ENCODE measurements around the gene UGT2A1.

- TF ChIP-seq ZNF384 (IDR thresholded peaks at IDR 0.05), result no peak
- TF ChIP-seq ELF4 (IDR thresholded peaks at IDR 0.05), result no peak
- no peak for TF ChIP-seq L3MBTL2 (conservative IDR thresholded peaks at IDR 0.05)
- no peak for TF ChIP-seq SP1 (IDR thresholded peaks at IDR 0.05)
- no peak for TF ChIP-seq TARDBP (IDR thresholded peaks at IDR 0.05)
- no peak for TF ChIP-seq SUZ12 (IDR thresholded peaks at IDR 0.05)
- no peak for TF ChIP-seq LEF1 (IDR thresholded peaks at IDR 0.05; ENCODE audit: borderline replicate concordance)
These were observed 42.6 kb downstream of the UGT2A1 start for GRCh38 chr4:69610484-69610883.

All from HEK293T (cell line).